ENCODE measurements around the gene MAST4. TPM values are rescaled to one million over a fixed set of nuclear protein-coding genes. Genes with fewer than 3 reads are reported as not detected.

Gene MAST4
- total RNA-seq, 2 donors from 2014 or later: 50.4 to 60.6 TPM

DNA sequence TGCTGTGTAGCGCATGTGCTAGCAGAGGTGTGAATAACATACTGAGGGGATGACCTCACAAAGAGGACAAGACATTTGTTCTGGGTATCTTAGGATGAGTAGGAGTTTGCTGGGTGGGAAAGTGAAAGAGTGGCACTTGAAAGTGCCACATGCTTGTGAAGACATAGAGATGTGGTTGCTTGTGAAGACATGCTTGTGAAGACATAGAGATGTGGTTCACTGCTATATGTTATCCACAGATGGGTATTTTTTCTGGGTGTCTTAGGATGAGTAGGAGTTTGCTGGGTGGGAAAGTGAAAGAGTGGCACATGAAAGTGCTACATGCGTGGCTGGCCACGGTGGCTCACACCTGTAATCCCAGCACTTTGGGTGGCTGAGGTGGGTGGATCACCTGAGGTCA is 63.6 kb downstream of the MAST4 start:
- no peaks in the 10 kb centered on the region for H3K27me3 ChIP-seq
- DNase-seq (ENCODE audit: low spot score): no peak
- H3K9me3 ChIP-seq: no peaks in the 10 kb centered on the region
- H3K27ac ChIP-seq: no peak overlapping the region
- no peak overlapping the region for H3K4me3 ChIP-seq
- no peak for TF ChIP-seq CTCF (IDR thresholded peaks at IDR 0.05)
- peaks cover 0 to 23% of the 10 kb centered on the region in 2 donors for H3K4me1 ChIP-seq
- no peaks in the 10 kb centered on the region for H3K36me3 ChIP-seq

DNA sequence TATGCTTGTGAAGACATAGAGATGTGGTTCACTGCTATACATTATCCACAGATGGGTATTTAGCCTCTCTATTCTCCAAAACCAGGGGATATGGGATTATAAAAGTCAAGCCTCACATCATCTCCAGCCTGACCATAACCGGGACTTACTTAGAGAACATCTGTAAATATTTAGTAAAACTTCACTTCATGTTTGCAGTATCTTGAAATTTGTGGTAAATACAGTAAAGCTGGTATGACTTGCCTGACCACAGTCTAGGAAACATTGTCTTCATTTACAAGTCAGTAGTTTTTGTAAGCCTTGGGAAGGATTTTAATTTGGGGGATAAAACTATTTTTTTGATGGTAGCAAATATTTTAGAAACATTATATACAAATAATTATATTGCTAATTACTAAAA is 64.2 kb downstream of the MAST4 start:
- H3K27me3 ChIP-seq: no peaks in the 10 kb centered on the region
- H3K4me1 ChIP-seq: peaks cover 0 to 20% of the 10 kb centered on the region in 2 donors
- H3K27ac ChIP-seq: no peak overlapping the region
- H3K4me3 ChIP-seq: no peak overlapping the region
- DNase-seq (ENCODE audit: low spot score): no peak
- TF ChIP-seq CTCF (IDR thresholded peaks at IDR 0.05): no peak
- no peaks in the 10 kb centered on the region for H3K9me3 ChIP-seq
- H3K36me3 ChIP-seq: no peaks in the 10 kb centered on the region

- H3K4me1 ChIP-seq: peaks cover 0 to 12% of the 10 kb centered on the region in 2 donors
- TF ChIP-seq CTCF (IDR thresholded peaks at IDR 0.05): no peak
- DNase-seq (ENCODE audit: low spot score): no peak
- H3K27me3 ChIP-seq: no peaks in the 10 kb centered on the region
- no peak overlapping the region for H3K4me3 ChIP-seq
- H3K27ac ChIP-seq: peak overlapping the region in 1 of 2 donors; percentile 14
- H3K36me3 ChIP-seq: no peaks in the 10 kb centered on the region
- H3K9me3 ChIP-seq: no peaks in the 10 kb centered on the region
Measured at GRCh38 chr5:66661149-66661548, 65.0 kb downstream of the MAST4 start.

- no peak overlapping the region for H3K4me3 ChIP-seq
- H3K9me3 ChIP-seq: no peaks in the 10 kb centered on the region
- H3K27ac ChIP-seq: no peak overlapping the region
- H3K36me3 ChIP-seq: no peaks in the 10 kb centered on the region
- peaks cover 0 to 7% of the 10 kb centered on the region in 2 donors for H3K4me1 ChIP-seq
- DNase-seq (ENCODE audit: low spot score): no peak
- no peak for TF ChIP-seq CTCF (IDR thresholded peaks at IDR 0.05)
- H3K27me3 ChIP-seq: no peaks in the 10 kb centered on the region
Measured at GRCh38 chr5:66666778-66667177, 70.6 kb downstream of the MAST4 start.

DNA sequence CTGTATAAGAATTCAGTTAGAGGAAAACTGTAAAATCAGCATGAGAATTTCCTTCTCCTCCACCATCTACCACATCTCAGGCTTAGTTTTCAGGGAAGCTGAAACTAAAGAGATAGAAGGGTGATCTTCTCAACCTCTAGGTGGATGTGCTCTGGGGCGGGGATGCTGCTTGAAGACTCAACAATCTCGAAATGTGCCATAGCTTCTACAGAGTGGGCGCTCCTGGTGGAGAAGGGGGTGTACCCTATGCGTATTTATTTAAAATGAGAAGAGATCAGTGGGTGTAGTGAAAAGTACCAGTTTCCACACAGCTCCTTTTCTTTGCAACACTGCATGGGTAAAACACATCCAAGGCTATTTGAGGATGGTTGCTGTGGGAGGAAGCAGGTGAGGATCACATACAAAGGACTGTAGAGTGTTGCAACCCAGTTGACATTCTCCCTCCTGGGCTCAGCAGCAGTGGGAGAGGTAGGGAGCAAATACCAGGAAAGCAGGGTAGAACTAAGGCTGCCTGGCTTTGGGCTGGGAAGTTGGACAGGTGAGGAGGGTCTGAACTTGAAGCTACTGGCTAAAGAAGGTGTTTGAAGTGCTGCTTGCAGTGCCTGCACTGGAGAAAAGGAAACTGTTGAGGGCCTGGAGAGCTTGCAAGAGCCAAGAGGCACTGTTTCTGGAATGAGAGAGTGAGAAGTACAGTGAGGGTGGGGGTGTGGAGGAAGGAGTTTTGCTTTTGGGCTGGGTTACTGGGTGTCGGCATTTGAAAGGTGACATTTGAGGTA is 73.1 kb downstream of the MAST4 start:
- Histone ChIP-seq H3K36me3 (no peaks in the 10 kb centered on the region), H3K4me1 (peaks cover 0 to 5% of the 10 kb centered on the region in 2 donors)
- TF ChIP-seq CTCF (IDR thresholded peaks at IDR 0.05): no peak

GRCh38 chr5:66669862-66670195 is 73.6 kb downstream of the MAST4 start:
- Histone ChIP-seq H3K4me1 (peaks cover 0 to 5% of the 10 kb centered on the region in 2 donors), H3K4me3 (no peak overlapping the region), H3K27ac (no peak overlapping the region), H3K27me3 (no peaks in the 10 kb centered on the region), H3K9me3 (no peaks in the 10 kb centered on the region), H3K36me3 (no peaks in the 10 kb centered on the region)
- TF ChIP-seq CTCF (IDR thresholded peaks at IDR 0.05): no peak
- no peak for DNase-seq (ENCODE audit: low spot score)

More for the DNA sequence above, 73.1 kb downstream of the MAST4 start:
- Histone ChIP-seq H3K9me3 (no peaks in the 10 kb centered on the region), H3K4me3 (no peak overlapping the region), H3K27me3 (no peaks in the 10 kb centered on the region), H3K27ac (no peak overlapping the region)
- no peak for DNase-seq (ENCODE audit: low spot score)
